Prostate gland (tissue), 2 donors: ENCODE measurements around the gene TNK1.

ENCODE experiments used
- POLR2A ChIP-seq: fragments of 450-650 bp; IDR thresholded peaks from one replicate; pipeline ENCODE4 v1.6.1; 2016; ENCODE audit warnings: antibody characterized with exemption, mild to moderate bottlenecking
- POLR2AphosphoS5 ChIP-seq: sonication (generic); formaldehyde crosslinking; IDR thresholded peaks from one replicate; pipeline ENCODE4 v1.6.1; 2017; ENCODE audit warnings: antibody characterized with exemption
- TF ChIP-seq, protein P1 (sequence below), 4 experiments: fragments of 200-600 bp in 2 of 4; fragments of 450-650 bp in 2 of 4; sonication (generic) in 2 of 4; IDR thresholded peaks; 1 replicate in 3 of 4; 2 replicates in 1 of 4; pipeline ENCODE4 v1.5.1; 2016 to 2019; ENCODE audit warnings: antibody characterized with exemption in 4 of 4, mild to moderate bottlenecking in 2 of 4, moderate library complexity in 2 of 4

DNA sequence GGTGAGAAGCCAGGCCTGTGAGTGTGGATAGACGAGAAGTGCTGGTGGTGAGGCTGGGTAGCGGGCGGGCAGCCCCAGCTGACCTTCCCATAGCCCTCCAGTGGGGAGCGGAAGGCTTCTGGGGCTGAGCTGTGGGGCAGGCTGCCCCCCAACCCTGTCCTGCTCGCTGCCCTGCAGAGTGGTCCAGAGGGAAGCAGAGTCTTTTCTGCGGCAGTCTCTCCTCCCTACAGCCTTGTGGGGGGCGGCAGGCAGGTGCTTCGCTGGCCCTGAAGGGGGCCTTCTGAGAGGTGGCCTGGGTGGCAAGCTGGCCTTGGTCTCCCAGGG is 30.5 kb downstream of the TNK1 start:
- TF ChIP-seq, protein P1, sequence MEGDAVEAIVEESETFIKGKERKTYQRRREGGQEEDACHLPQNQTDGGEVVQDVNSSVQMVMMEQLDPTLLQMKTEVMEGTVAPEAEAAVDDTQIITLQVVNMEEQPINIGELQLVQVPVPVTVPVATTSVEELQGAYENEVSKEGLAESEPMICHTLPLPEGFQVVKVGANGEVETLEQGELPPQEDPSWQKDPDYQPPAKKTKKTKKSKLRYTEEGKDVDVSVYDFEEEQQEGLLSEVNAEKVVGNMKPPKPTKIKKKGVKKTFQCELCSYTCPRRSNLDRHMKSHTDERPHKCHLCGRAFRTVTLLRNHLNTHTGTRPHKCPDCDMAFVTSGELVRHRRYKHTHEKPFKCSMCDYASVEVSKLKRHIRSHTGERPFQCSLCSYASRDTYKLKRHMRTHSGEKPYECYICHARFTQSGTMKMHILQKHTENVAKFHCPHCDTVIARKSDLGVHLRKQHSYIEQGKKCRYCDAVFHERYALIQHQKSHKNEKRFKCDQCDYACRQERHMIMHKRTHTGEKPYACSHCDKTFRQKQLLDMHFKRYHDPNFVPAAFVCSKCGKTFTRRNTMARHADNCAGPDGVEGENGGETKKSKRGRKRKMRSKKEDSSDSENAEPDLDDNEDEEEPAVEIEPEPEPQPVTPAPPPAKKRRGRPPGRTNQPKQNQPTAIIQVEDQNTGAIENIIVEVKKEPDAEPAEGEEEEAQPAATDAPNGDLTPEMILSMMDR (IDR thresholded peaks at IDR 0.05): no peak
- TF ChIP-seq POLR2AphosphoS5 (no peak), POLR2A (no peak)
